ENCODE measurements around the gene SBNO2.

DNA sequence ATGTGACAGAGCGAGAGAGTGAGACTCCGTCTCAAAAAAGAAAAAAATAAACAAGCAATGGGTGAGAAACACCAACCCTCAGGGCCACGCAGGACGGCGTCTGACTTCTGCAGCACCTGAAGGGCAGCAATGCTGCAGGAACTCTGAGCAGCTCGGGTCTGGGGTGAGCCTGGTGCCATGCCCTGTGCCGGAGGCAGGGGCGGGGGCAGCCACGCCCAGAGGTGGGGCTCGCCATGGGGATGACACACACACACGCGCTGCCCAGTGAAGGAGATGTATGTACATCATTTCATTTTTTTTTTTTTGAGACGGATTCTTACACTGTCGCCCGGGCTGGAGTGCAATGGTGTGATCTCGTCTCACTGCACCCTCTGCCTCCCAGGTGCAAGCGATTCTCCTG lies 46.0 kb downstream of the SBNO2 start:
- TF ChIP-seq, protein P1, sequence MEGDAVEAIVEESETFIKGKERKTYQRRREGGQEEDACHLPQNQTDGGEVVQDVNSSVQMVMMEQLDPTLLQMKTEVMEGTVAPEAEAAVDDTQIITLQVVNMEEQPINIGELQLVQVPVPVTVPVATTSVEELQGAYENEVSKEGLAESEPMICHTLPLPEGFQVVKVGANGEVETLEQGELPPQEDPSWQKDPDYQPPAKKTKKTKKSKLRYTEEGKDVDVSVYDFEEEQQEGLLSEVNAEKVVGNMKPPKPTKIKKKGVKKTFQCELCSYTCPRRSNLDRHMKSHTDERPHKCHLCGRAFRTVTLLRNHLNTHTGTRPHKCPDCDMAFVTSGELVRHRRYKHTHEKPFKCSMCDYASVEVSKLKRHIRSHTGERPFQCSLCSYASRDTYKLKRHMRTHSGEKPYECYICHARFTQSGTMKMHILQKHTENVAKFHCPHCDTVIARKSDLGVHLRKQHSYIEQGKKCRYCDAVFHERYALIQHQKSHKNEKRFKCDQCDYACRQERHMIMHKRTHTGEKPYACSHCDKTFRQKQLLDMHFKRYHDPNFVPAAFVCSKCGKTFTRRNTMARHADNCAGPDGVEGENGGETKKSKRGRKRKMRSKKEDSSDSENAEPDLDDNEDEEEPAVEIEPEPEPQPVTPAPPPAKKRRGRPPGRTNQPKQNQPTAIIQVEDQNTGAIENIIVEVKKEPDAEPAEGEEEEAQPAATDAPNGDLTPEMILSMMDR (IDR thresholded peaks at IDR 0.05): no peak
- TF ChIP-seq EZH2phosphoT487 (IDR thresholded peaks at IDR 0.05): no peak
- no peak for TF ChIP-seq EZH2 (IDR thresholded peaks at IDR 0.05)

Data from neural progenitor cell (in vitro differentiated cells).